Right atrium auricular region (tissue), 2 donors: ENCODE measurements around the gene CLMP. TPM values are rescaled to one million over a fixed set of nuclear protein-coding genes. Genes with fewer than 3 reads are reported as not detected.

Experiments
- DNase-seq: peaks from one replicate; pipeline ENCODE4 v3.0.0-alpha.2; 2019; ENCODE audit warnings: low spot score
- H3K27ac ChIP-seq, 2 donors: fragments of 200-600 bp; sonication (generic); 1 replicate in 1 of 2; 2 replicates in 1 of 2; pipeline ENCODE4 v1.5.1; 2016 to 2019
- H3K27me3 ChIP-seq, 2 donors: fragments of 200-600 bp; sonication (generic); one replicate each; pipeline versions ENCODE4 v1.5.1 to v1.6.0; 2017 to 2019
- H3K36me3 ChIP-seq: fragments of 200-600 bp; sonication (generic); one replicate; pipeline ENCODE4 v1.5.1; 2016
- H3K4me1 ChIP-seq, 2 donors: fragments of 200-600 bp; sonication (generic); one replicate each; pipeline versions ENCODE4 v1.5.1 to v1.6.0; 2017 to 2019
- H3K4me3 ChIP-seq, 2 donors: fragments of 200-600 bp; sonication (generic); 1 replicate in 1 of 2; 2 replicates in 1 of 2; pipeline ENCODE4 v1.5.1; 2017 to 2019; ENCODE audit warnings: mild to moderate bottlenecking in 1 of 2, moderate library complexity in 1 of 2
- H3K9me3 ChIP-seq, 2 donors: fragments of 200-600 bp; sonication (generic); one replicate each; pipeline ENCODE4 v1.5.1; 2019
- CTCF ChIP-seq, 2 donors: fragments of 200-600 bp; sonication (generic); IDR thresholded peaks; one replicate each; pipeline ENCODE4 v1.5.1; 2019; ENCODE audit warnings: antibody characterized with exemption in 2 of 2
- total RNA-seq, 2 donors: library from RNA; depleted of rRNA; stranded (reverse); fragments of >200 nt; gene quantifications; one replicate each; pipeline ENCODE4 v1.1.0, GENCODE V29; 2016

Gene CLMP
- 10 to 100 TPM in 1 of 2 donors, 1 to 10 TPM in 1; 8.4 to 34.3 TPM for total RNA-seq

GRCh38 chr11:123195188-123196059, at the start of gene CLMP:
TSS of gene CLMP (minus strand) at chr11:123195248. CDS start at chr11:123194940, 308 bp downstream.
- H3K9me3 ChIP-seq, result no peaks in the 10 kb centered on the region
- no peak for TF ChIP-seq CTCF (IDR thresholded peaks at IDR 0.05)
- peak within 1 kb of the TSS; percentile 42 to 47 for H3K4me3 ChIP-seq
- H3K27me3 ChIP-seq, result peaks cover 0 to 5% of the 10 kb centered on the region in 2 donors
- peak within 1 kb of the TSS; percentile 24 to 72 for H3K27ac ChIP-seq
- H3K36me3 ChIP-seq, result no peaks in the 10 kb centered on the region
- DNase-seq, result no peak
- peaks cover 0 to 15% of the 10 kb centered on the region in 2 donors for H3K4me1 ChIP-seq

GRCh38 chr11:123241874-123242543, 47.0 kb upstream of the CLMP start:
- Histone ChIP-seq H3K27ac (no peak overlapping the region), H3K4me3 (no peak overlapping the region), H3K36me3 (no peaks in the 10 kb centered on the region), H3K4me1 (peaks cover 0 to 3% of the 10 kb centered on the region in 2 donors), H3K9me3 (no peaks in the 10 kb centered on the region), H3K27me3 (no peaks in the 10 kb centered on the region)
- no peak for DNase-seq
- no peak for TF ChIP-seq CTCF (IDR thresholded peaks at IDR 0.05)

GRCh38 chr11:123241294-123241693, 46.2 kb upstream of the CLMP start:
- H3K27me3 ChIP-seq, result no peaks in the 10 kb centered on the region
- TF ChIP-seq CTCF (IDR thresholded peaks at IDR 0.05), result no peak
- no peaks in the 10 kb centered on the region for H3K36me3 ChIP-seq
- no peak for DNase-seq
- H3K9me3 ChIP-seq, result no peaks in the 10 kb centered on the region
- H3K27ac ChIP-seq, result no peak overlapping the region
- no peaks in the 10 kb centered on the region for H3K4me1 ChIP-seq
- no peak overlapping the region for H3K4me3 ChIP-seq

GRCh38 chr11:123239191-123240150, 44.4 kb upstream of the CLMP start:
- Histone ChIP-seq H3K9me3 (no peaks in the 10 kb centered on the region), H3K27me3 (no peaks in the 10 kb centered on the region), H3K36me3 (no peaks in the 10 kb centered on the region), H3K27ac (no peak overlapping the region), H3K4me3 (no peak overlapping the region), H3K4me1 (no peaks in the 10 kb centered on the region)
- no peak for TF ChIP-seq CTCF (IDR thresholded peaks at IDR 0.05)
- DNase-seq, result no peak

GRCh38 chr11:123238297-123238696, 43.2 kb upstream of the CLMP start:
- H3K27ac ChIP-seq, result no peak overlapping the region
- no peaks in the 10 kb centered on the region for H3K36me3 ChIP-seq
- H3K4me1 ChIP-seq, result peaks cover 0 to 4% of the 10 kb centered on the region in 2 donors
- DNase-seq, result peak; percentile 88
- H3K27me3 ChIP-seq, result no peaks in the 10 kb centered on the region
- H3K4me3 ChIP-seq, result no peak overlapping the region
- no peaks in the 10 kb centered on the region for H3K9me3 ChIP-seq
- no peak for TF ChIP-seq CTCF (IDR thresholded peaks at IDR 0.05)
